ENCODE data around the gene MACROD2. TPM values are rescaled to one million over a fixed set of nuclear protein-coding genes. Genes with fewer than 3 reads are reported as not detected.

The MACROD2 gene
- total RNA-seq, 1 donor from 2014 or later, result 78.2 TPM

DNA sequence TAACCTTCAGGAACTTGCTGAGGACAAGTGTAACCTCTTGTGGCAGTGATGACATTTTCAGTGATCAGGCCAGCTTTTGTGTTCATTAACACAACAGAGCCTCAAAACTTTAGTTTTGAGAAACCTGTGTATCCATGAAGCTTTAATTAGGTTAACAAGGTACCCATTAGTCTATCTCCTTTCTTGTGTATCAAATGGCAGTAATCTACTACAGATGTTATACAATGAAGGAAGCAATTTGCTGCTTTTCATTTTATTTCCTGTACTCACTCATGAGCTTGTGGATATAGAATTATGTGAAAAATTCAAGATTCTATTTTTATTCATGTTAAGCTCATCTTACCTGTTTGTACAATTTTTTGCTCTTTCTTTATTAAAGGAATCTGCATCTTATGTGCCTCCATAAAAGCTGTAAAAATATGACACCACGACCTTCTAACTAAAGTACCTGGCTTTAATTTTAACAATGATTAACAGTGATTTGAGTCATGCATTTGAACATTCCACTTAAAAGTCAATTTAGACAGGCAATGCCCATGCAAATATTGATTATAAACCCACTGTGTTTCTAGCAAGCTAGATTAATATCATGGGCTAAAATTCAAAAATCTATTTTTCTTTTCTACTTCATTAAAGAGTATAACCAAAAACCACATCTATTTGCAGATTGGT lies 1680.6 kb downstream of the MACROD2 start:
- no peaks in the 10 kb centered on the region for H3K27me3 ChIP-seq
- intact Hi-C loops (cut with DNase I), result no loop called here
- no peak overlapping the region for H3K27ac ChIP-seq
- no peaks in the 10 kb centered on the region for H3K36me3 ChIP-seq
- H3K9me3 ChIP-seq, result no peaks in the 10 kb centered on the region
- no peak overlapping the region for H3K4me3 ChIP-seq
- DNase-seq (no peak), ATAC-seq (no peak)
- H3K4me1 ChIP-seq, result no peaks in the 10 kb centered on the region
- TF ChIP-seq, protein P1, sequence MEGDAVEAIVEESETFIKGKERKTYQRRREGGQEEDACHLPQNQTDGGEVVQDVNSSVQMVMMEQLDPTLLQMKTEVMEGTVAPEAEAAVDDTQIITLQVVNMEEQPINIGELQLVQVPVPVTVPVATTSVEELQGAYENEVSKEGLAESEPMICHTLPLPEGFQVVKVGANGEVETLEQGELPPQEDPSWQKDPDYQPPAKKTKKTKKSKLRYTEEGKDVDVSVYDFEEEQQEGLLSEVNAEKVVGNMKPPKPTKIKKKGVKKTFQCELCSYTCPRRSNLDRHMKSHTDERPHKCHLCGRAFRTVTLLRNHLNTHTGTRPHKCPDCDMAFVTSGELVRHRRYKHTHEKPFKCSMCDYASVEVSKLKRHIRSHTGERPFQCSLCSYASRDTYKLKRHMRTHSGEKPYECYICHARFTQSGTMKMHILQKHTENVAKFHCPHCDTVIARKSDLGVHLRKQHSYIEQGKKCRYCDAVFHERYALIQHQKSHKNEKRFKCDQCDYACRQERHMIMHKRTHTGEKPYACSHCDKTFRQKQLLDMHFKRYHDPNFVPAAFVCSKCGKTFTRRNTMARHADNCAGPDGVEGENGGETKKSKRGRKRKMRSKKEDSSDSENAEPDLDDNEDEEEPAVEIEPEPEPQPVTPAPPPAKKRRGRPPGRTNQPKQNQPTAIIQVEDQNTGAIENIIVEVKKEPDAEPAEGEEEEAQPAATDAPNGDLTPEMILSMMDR (IDR thresholded peaks at IDR 0.05), result no peak

DNA sequence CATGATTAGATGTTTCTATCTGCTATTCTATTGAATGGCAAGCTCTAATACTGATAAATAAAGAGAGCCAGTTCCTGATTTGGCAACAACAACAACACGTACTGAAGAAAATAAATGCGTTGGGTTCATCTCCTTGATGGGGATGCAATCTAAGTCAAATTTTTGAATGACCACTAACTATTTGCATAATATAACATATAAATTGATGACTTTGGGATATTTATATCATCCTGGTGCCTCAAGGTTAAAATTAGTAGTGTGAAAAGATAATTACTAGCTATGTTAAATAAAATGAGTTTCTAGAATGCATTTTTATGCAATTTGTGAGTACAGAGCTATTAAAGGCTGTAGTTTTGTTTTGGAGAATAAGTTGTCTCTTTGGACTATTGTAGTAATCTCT lies 1681.5 kb downstream of the MACROD2 start:
- H3K4me3 ChIP-seq, result no peak overlapping the region
- ATAC-seq (no peak), DNase-seq (no peak)
- H3K9me3 ChIP-seq, result no peaks in the 10 kb centered on the region
- no peaks in the 10 kb centered on the region for H3K27me3 ChIP-seq
- TF ChIP-seq, protein P1 (IDR thresholded peaks at IDR 0.05), result no peak
- intact Hi-C loops (cut with DNase I), result no loop called here
- H3K36me3 ChIP-seq, result no peaks in the 10 kb centered on the region
- no peak overlapping the region for H3K27ac ChIP-seq
- no peaks in the 10 kb centered on the region for H3K4me1 ChIP-seq

DNA sequence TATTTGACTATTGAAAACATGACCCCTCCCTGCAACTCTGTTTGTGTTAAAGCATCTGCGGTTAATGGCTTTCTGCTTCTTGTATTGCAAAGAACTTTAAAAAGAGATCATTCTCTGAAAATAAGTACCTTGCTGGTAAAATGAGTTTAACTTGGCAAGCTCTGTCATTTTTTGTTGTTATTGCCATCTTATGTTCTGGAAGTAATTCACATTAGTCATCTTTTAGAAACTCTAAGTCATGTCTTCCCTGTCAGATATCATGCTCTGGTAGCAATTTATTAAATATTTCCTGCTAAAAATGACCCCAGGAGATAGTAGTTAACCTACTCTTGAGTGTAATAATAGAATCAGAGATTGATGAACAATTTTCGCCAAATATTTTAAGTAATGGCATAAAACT lies 1687.4 kb downstream of the MACROD2 start:
- ATAC-seq (no peak), DNase-seq (no peak)
- Histone ChIP-seq H3K9me3 (no peaks in the 10 kb centered on the region), H3K36me3 (no peaks in the 10 kb centered on the region), H3K27ac (no peak overlapping the region), H3K27me3 (no peaks in the 10 kb centered on the region), H3K4me3 (no peak overlapping the region), H3K4me1 (no peaks in the 10 kb centered on the region)
- TF ChIP-seq, protein P1 (IDR thresholded peaks at IDR 0.05), result no peak
- intact Hi-C loops (cut with DNase I), result no loop called here

DNA sequence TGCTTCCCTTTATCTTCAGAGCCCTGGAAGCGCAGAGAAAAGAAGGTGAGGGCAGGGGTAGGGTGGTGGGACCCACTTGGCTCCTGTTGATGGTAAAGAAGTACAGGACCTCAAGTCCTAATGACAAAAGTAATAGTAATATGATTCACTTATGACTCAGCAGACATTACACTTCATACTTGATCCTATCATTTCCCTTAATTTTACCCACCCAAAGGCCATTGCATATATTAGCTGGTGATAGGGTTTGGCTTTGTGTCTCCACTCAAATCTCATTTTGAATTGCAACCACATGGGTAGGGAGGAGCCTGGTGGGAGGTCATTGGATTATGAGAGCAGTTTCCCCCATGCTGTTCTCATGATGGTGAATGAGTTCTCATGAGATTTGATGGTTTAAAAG lies 1697.3 kb downstream of the MACROD2 start:
- no peak for ATAC-seq
- Histone ChIP-seq H3K4me1 (no peaks in the 10 kb centered on the region), H3K4me3 (no peak overlapping the region), H3K9me3 (no peaks in the 10 kb centered on the region), H3K27me3 (no peaks in the 10 kb centered on the region), H3K36me3 (no peaks in the 10 kb centered on the region), H3K27ac (no peak overlapping the region)
- intact Hi-C loops (cut with DNase I), result no loop called here
- TF ChIP-seq, protein P1 (IDR thresholded peaks at IDR 0.05), result no peak
- no peak for DNase-seq

DNA sequence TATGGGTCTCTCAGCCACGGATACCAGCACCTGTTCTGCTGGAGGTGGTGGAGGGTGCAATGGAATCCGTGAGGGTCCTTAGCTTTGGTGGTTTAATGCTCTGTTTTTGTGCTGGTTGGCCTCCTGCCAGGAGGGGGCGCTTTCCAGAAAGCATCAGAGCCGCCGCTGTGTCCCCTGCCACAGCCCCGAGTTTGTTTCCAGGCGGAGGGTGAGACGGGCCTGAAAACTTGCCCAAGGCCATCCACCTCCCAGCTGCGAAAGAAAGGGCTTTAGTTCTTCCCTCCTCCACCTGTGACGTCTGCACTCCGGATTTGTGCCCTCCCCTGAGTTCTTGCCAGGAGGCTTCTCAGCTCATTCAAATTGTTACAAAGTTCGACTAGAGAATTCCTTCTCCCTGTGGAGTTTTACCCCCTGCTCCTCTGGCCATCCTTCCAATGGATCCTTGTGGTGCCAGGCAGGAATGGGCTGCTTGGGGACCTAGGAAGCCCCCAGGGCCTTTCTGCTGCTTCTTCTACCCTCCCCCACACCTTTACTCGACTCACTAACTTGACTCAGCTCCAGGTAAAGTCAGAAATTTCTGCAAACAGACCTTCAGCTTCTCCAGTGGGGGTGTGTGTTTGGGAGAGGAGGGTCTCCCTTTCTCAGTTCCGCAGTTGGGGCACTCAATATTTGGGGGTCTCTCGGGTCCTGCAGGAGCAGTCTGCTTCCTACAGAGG lies 1704.3 kb downstream of the MACROD2 start:
- ATAC-seq (no peak), DNase-seq (no peak)
- TF ChIP-seq, protein P1 (IDR thresholded peaks at IDR 0.05), result no peak
- Histone ChIP-seq H3K4me1 (no peaks in the 10 kb centered on the region), H3K36me3 (no peaks in the 10 kb centered on the region), H3K4me3 (no peak overlapping the region), H3K27ac (no peak overlapping the region), H3K9me3 (no peaks in the 10 kb centered on the region), H3K27me3 (no peaks in the 10 kb centered on the region)
- intact Hi-C loops (cut with DNase I), result no loop called here

Data from upper lobe of right lung (tissue), 1 donor.